Osteoblast (primary cell): ENCODE data around the gene PVR. TPM values are rescaled to one million over a fixed set of nuclear protein-coding genes. Genes with fewer than 3 reads are reported as not detected.

Source experiments
- DNase-seq: peaks from one replicate; pipeline ENCODE4 v3.0.0; 2011; ENCODE audit warnings: low spot score, mixed read lengths; ENCODE audit not compliant: insufficient read length; ENCODE audit errors: missing footprints
- H2AFZ ChIP-seq: 2 replicates; pipeline ENCODE4 v1.6.0; 2011; ENCODE audit warnings: mild to moderate bottlenecking, low read length
- H3K27ac ChIP-seq: 2 replicates; pipeline ENCODE4 v1.5.1; 2011; ENCODE audit warnings: mild to moderate bottlenecking, low read depth, low read length, moderate library complexity
- H3K27me3 ChIP-seq: 2 replicates; pipeline ENCODE4 v1.6.0; 2012; ENCODE audit warnings: mild to moderate bottlenecking, control low read depth, inconsistent platforms, low read length, moderate library complexity; ENCODE audit not compliant: insufficient read depth
- H3K36me3 ChIP-seq: 2 replicates; pipeline ENCODE4 v1.5.1; 2011; ENCODE audit warnings: mild to moderate bottlenecking, low read length, control low read depth, moderate library complexity; ENCODE audit not compliant: insufficient read depth
- H3K4me1 ChIP-seq: 2 replicates; pipeline ENCODE4 v1.5.1; 2011; ENCODE audit warnings: mild to moderate bottlenecking, low read length, control low read depth, moderate library complexity; ENCODE audit not compliant: insufficient read depth
- H3K4me2 ChIP-seq: 2 replicates; pipeline ENCODE4 v1.6.0; 2011; ENCODE audit warnings: mild to moderate bottlenecking, low read length; ENCODE audit not compliant: insufficient read depth
- H3K4me3 ChIP-seq: fragments of 200-600 bp; sonication (generic); 3 replicates; pipeline ENCODE4 v1.5.1; 2012; ENCODE audit warnings: mild to moderate bottlenecking, low read length, inconsistent platforms; ENCODE audit not compliant: insufficient read depth
- H3K79me2 ChIP-seq: 2 replicates; pipeline ENCODE4 v1.6.0; 2012; ENCODE audit warnings: mild to moderate bottlenecking, low read length, control low read depth, inconsistent platforms; ENCODE audit not compliant: insufficient read depth
- H3K9me3 ChIP-seq: 2 replicates; pipeline ENCODE4 v1.5.1; 2011; ENCODE audit warnings: low read depth, low read length, control low read depth
- H4K20me1 ChIP-seq: 2 replicates; pipeline ENCODE4 v1.6.0; 2012; ENCODE audit warnings: mild to moderate bottlenecking, low read length, control low read depth; ENCODE audit not compliant: insufficient read depth
- total RNA-seq: library from RNA; depleted of rRNA; stranded (reverse); fragments of >200 nt; gene quantifications from 2 replicates; pipeline ENCODE4 v1.2.3, GENCODE V29; 2012
- TF ChIP-seq, protein P1 (sequence below): IDR thresholded peaks from 2 replicates; pipeline ENCODE4 v1.5.1; 2011; ENCODE audit warnings: mild to moderate bottlenecking, low read depth, low read length, moderate library complexity; ENCODE audit errors: extremely low read depth

Gene PVR
- total RNA-seq, 1 donor, result 53.6 TPM

DNA sequence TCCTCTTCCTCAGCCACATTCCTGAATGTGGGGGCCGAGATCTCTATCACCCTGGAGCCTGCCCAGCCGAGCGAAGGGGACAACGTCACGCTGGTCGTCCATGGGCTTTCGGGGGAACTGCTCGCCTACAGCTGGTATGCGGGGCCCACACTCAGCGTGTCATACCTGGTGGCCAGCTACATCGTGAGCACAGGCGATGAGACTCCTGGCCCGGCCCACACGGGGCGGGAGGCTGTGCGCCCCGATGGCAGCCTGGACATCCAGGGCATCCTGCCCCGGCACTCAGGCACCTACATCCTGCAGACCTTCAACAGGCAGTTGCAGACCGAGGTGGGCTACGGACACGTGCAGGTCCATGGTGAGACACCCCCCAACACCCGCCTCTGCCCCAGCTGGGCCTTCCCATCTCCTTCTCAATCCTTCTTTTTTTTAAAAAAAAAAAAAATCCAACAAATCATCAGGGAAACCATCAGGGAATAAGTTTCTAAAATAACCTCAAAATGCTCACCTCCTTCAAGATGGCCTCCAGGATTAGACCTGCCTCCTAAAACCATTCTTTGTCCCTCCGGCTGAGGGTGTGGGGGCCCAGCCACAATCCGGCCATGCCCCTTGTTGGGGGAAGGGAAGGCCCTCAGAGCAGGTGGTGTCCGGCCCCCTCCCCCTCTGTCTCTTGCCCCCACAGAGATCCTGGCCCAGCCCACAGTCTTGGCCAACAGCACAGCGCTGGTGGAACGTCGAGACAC, 59.8 kb downstream of the PVR start:
- TF ChIP-seq, protein P1, sequence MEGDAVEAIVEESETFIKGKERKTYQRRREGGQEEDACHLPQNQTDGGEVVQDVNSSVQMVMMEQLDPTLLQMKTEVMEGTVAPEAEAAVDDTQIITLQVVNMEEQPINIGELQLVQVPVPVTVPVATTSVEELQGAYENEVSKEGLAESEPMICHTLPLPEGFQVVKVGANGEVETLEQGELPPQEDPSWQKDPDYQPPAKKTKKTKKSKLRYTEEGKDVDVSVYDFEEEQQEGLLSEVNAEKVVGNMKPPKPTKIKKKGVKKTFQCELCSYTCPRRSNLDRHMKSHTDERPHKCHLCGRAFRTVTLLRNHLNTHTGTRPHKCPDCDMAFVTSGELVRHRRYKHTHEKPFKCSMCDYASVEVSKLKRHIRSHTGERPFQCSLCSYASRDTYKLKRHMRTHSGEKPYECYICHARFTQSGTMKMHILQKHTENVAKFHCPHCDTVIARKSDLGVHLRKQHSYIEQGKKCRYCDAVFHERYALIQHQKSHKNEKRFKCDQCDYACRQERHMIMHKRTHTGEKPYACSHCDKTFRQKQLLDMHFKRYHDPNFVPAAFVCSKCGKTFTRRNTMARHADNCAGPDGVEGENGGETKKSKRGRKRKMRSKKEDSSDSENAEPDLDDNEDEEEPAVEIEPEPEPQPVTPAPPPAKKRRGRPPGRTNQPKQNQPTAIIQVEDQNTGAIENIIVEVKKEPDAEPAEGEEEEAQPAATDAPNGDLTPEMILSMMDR, result no peak
- no peak overlapping the region for H2AFZ ChIP-seq
- H3K9me3 ChIP-seq, result no peaks in the 10 kb centered on the region
- no peak overlapping the region for H3K4me2 ChIP-seq
- H3K79me2 ChIP-seq, result no peaks in the 10 kb centered on the region
- no peak overlapping the region for H3K27ac ChIP-seq
- no peaks in the 10 kb centered on the region for H4K20me1 ChIP-seq
- H3K36me3 ChIP-seq, result no peaks in the 10 kb centered on the region
- DNase-seq, result peak; percentile 69
- no peak overlapping the region for H3K4me3 ChIP-seq
- H3K27me3 ChIP-seq, result no peaks in the 10 kb centered on the region
- no peaks in the 10 kb centered on the region for H3K4me1 ChIP-seq

DNA sequence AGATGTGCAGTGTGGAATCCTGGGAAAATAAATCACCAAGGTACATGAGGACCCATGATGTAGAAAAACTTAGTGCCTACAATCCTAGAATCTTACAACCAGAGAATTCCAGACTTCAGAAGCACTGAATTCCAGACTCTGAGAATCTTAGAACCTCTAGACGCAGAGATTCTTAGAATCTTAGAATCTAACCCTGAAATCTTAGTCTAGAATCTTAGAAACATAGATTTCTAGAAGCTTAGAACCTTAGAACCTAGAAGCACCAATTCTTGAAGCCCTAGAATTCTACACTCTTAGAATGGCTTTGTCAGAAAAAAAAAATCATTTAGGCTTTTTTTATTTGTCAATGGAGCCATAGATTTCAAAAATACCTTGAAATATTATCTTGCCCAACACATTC, 61.3 kb downstream of the PVR start:
- Histone ChIP-seq H3K9me3 (no peaks in the 10 kb centered on the region), H3K4me2 (no peak overlapping the region), H4K20me1 (no peaks in the 10 kb centered on the region), H3K27ac (no peak overlapping the region), H3K4me3 (no peak overlapping the region), H3K4me1 (no peaks in the 10 kb centered on the region), H3K79me2 (no peaks in the 10 kb centered on the region), H2AFZ (no peak overlapping the region), H3K27me3 (no peaks in the 10 kb centered on the region), H3K36me3 (no peaks in the 10 kb centered on the region)
- TF ChIP-seq, protein P1, result no peak
- peak; percentile 82 for DNase-seq

DNA sequence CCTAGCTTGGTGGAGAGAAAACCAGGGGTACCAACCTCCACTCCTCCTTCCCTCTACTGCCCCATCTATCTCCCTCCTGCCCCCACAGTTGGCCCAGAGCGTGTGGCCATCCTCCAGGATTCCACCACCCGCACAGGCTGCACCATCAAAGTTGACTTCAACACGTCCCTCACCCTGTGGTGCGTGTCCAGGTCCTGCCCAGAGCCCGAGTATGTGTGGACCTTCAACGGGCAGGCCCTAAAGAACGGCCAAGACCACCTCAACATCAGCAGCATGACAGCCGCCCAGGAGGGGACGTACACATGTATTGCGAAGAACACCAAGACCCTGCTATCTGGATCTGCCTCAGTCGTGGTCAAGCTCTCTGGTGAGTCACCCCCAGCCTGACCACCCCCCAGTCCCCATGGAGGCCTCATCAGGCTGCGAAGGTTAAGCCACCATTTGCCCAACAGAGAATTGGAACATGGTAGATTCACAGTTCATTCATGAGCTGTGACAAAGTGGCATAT, 61.8 kb downstream of the PVR start:
- H3K9me3 ChIP-seq, result no peaks in the 10 kb centered on the region
- no peak overlapping the region for H3K4me3 ChIP-seq
- H2AFZ ChIP-seq, result no peak overlapping the region
- H3K79me2 ChIP-seq, result no peaks in the 10 kb centered on the region
- no peaks in the 10 kb centered on the region for H3K27me3 ChIP-seq
- H3K4me1 ChIP-seq, result no peaks in the 10 kb centered on the region
- TF ChIP-seq, protein P1, result no peak
- no peak overlapping the region for H3K27ac ChIP-seq
- peak; percentile 50 for DNase-seq
- no peaks in the 10 kb centered on the region for H4K20me1 ChIP-seq
- H3K36me3 ChIP-seq, result no peaks in the 10 kb centered on the region
- no peak overlapping the region for H3K4me2 ChIP-seq

DNA sequence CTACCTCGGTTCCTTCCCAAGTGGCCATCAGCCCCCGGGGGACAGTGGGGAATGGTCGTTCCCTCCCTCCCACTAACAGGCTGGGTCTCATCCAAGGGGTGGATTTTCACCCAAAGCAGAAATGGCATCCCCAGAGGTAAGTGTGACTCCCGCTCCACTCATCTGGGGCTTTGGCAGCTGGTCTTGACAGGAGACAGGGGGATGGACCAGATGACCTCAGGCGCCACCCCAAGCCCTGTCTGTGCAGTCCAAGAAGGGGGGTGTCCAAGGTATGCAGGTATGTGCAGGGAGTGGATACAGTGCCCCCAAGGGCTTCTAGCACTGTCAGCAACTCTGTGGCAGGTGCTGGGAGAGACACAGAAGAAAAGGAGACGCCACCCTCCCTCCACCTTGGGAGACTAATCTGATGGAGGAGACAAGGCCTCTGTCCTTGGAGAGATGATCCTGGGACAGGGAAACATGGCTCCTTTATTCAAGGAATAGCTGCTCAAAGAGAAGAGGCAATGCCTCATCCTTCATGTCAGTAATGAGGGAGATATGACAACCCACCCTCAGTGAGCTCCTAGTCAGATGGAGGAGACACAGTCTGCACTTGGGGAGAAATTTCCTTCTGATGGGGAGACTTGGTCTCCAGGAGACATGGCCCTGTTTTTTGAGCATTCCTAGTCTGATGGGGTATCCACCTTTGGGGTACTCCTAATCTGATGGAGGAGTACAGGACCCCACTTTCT, 63.0 kb downstream of the PVR start:
- Histone ChIP-seq H3K36me3 (no peaks in the 10 kb centered on the region), H3K27ac (no peak overlapping the region), H3K4me3 (no peak overlapping the region), H4K20me1 (no peaks in the 10 kb centered on the region), H3K79me2 (no peaks in the 10 kb centered on the region), H3K27me3 (no peaks in the 10 kb centered on the region), H2AFZ (no peak overlapping the region), H3K4me1 (no peaks in the 10 kb centered on the region), H3K4me2 (no peak overlapping the region), H3K9me3 (no peaks in the 10 kb centered on the region)
- TF ChIP-seq, protein P1, result no peak
- peak; percentile 59 for DNase-seq
